Hematopoietic multipotent progenitor cell treated with erythropoietin and hydrocortisone succinate and interleukin-3 and kit ligand, for 17 days (in vitro differentiated cells): ENCODE data around the gene SRPRA.

ENCODE experiments used
- DNase-seq: peaks from one replicate; pipeline ENCODE4 v3.0.0-alpha.2; 2015; ENCODE audit warnings: low spot score

Gene SRPRA

DNA sequence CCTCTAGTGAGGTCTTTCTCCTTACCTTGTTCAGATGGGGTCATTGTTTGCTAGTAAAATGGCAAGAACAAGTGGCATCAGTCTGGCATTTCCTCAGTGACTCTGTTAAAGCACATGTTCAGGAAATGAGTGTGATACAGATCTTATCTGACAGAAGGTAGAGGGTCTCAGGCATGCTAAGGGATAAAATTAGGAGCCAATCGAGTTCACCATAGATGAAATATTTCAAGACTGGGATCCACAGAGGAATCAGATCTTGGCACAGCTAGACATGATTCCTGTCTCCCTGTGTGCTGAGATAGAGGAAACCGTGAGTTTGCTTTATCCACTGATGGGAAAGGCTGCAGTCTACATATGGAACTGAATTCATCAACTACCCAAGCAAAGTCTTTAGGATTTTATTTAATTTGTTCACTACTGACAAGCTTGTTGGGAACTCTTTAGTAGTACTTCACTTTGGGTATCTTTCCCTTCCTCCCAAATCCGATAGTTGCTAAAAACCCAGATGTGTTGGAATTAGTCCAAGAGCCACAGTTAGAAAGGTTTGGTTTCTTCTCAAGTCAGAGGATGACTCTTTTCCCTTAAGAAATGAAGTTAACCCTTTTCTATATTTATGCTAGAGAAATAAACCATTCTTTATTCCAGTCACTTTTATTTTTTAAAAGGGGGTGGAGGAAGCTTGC lies 38.7 kb downstream of the SRPRA start:
- DNase-seq, result no peak

- DNase-seq, result no peak
Observed at GRCh38 chr11:126226334-126227084, 42.2 kb downstream of the SRPRA start.

GRCh38 chr11:126225295-126225665 lies 43.4 kb downstream of the SRPRA start:
- DNase-seq, result no peak

GRCh38 chr11:126224647-126225294 lies 43.9 kb downstream of the SRPRA start:
- no peak for DNase-seq

DNA sequence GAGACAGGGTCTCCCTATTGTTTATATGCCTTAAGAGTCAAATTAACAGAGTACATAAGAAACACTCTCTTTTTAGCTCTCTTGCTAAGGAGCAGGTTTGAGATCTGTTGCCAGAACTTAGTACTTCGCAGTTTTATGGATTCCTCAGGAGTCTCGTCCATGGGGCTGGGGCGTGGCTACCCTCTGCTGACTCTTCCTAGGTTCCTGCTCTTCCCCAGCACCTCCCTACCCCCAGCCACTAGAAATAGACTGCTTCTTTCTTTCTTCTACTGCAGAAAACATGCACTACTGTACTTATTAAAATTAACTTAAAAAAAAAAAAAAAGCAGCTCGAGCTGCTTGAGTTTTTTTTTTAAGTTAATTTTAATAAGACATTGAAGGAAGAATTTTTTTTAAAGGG lies 49.1 kb downstream of the SRPRA start:
- DNase-seq, result no peak

- DNase-seq, result no peak
Observed at GRCh38 chr11:126217491-126217890, 51.2 kb downstream of the SRPRA start.

GRCh38 chr11:126216526-126217305 lies 52.0 kb downstream of the SRPRA start:
- DNase-seq, result no peak

DNA sequence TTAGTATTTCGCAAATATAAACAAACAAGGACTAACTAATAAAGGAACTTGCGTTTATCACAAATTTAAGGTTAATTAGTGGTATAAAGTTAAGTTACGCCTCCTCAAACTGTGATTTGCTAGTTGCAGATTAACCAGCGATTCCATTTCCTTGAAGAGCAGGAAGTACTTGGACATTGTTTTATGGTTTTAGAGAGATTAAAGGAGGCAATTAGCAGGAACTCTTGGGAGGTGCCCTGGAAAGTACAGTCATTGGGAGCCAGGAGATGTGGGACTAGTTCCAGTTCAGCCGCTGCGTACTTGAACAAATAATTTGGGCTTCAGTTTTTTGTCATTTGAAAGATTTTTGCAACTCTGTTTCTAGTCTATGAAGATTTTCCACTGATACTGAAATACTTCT lies 53.9 kb downstream of the SRPRA start:
- DNase-seq, result no peak

DNA sequence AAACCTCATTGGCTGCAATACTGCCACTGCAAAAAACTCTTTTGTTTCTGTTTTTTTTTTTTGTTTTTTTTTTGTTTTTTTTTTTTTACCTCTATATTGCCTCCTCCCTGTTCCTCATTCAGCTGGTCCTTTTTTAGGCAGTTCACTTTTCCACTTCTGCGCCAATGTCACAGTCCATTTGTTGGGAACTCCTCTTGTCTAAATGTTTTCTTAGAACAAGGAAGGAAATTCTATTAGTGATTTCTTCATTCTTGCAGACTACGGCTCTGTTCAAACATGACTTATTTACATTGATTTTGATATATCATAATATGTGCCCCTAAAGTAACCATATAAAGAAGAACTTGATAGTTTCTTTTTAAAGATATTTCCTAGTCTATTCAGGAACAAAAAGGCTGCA lies 54.3 kb downstream of the SRPRA start:
- DNase-seq, result no peak
